Renal cortex interstitium (tissue), 15 donors: ENCODE measurements around the gene FAM131C. TPM values are rescaled to one million over a fixed set of nuclear protein-coding genes. Genes with fewer than 3 reads are reported as not detected.

Source experiments
- DNase-seq, 11 donors: peaks; one replicate each; pipeline ENCODE4 v3.0.0-alpha.2; 2013; ENCODE audit warnings: low read depth in 9 of 11, low spot score in 4 of 11; ENCODE audit errors: extremely low read depth in 1 of 11
- long read RNA-seq, 16 experiments: transcript quantifications; one replicate each; lab custom pipeline, GENCODE V29; 2026
- polyA plus RNA-seq, 3 donors: library from polyadenylated mRNA; unstranded; fragments of 120-200 nt; gene quantifications; one replicate each; pipeline ENCODE4 v1.2.1, GENCODE V29; 2013; ENCODE audit not compliant: insufficient read length in 3 of 3

Gene FAM131C, protein sequence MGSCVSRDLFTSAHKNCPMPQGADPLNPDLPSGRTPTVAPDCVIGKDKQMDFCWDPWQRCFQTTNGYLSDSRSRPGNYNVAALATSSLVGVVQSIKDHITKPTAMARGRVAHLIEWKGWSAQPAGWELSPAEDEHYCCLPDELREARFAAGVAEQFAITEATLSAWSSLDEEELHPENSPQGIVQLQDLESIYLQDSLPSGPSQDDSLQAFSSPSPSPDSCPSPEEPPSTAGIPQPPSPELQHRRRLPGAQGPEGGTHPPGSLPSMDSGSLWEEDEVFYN
- polyA plus RNA-seq, result 1 to 10 TPM; 1.9 to 2.7 (median 1.9) TPM
- long read RNA-seq, donor 1, result 0 reads
- long read RNA-seq, donor 2, result 0 reads
- long read RNA-seq, donor 3, result 0 reads
- long read RNA-seq, donor 4, partial matches to known transcripts, result 0 of 1 reads
- long read RNA-seq, donor 4, other reads (novel, unspliced or antisense), result 0 of 1 reads
- long read RNA-seq, donor 5, result 0 reads
- long read RNA-seq, donor 6, partial matches to known transcripts, result 0 of 2 reads
- long read RNA-seq, donor 6, other reads (novel, unspliced or antisense), result 0 of 2 reads
- long read RNA-seq, donor 7, result 0 reads
- long read RNA-seq, donor 8, result 0 reads
- long read RNA-seq, donor 9, partial matches to known transcripts, result 0 of 1 reads
- long read RNA-seq, donor 9, other reads (novel, unspliced or antisense), result 0 of 1 reads
- long read RNA-seq, donor 10, result 0 reads
- long read RNA-seq, donor 11, partial matches to known transcripts, result 0 of 1 reads
- long read RNA-seq, donor 11, other reads (novel, unspliced or antisense), result 0 of 1 reads
- long read RNA-seq, donor 12, result 0 reads
- long read RNA-seq, donor 13, result 0 reads
- long read RNA-seq, donor 14, result 0 reads
- long read RNA-seq, donor 15, result 0 reads
- long read RNA-seq, donor 16, partial matches to known transcripts, result 0 of 1 reads
- long read RNA-seq, donor 16, other reads (novel, unspliced or antisense), result 0 of 1 reads

GRCh38 chr1:16073490-16074119 lies at the start of gene FAM131C:
Gene FAM131C (minus strand): TSS chr1:16073651. CDS start chr1:16073442, 209 bp downstream.
- DNase-seq, result peak in 1 of 11 donors; percentile 41

DNA sequence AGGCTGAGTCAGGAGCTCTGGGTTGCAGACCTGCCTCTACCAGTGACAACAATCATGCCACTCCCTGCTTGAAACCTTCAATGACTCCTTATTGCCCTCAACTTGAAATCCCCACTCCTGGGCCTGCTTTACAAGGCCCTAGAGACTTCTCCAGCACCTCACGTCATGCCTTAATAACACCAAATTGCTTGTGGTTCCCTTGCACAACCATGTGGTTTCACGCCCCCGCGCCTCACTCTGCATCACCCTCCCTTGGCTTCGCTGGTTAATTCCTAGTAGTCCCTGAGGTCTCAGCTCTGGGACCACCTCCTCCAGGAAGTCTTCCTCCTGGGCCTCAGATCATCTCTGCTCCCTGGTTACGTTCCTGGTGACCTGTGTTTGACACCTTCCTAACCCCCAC lies 49.5 kb upstream of the FAM131C start:
- no peak for DNase-seq

DNA sequence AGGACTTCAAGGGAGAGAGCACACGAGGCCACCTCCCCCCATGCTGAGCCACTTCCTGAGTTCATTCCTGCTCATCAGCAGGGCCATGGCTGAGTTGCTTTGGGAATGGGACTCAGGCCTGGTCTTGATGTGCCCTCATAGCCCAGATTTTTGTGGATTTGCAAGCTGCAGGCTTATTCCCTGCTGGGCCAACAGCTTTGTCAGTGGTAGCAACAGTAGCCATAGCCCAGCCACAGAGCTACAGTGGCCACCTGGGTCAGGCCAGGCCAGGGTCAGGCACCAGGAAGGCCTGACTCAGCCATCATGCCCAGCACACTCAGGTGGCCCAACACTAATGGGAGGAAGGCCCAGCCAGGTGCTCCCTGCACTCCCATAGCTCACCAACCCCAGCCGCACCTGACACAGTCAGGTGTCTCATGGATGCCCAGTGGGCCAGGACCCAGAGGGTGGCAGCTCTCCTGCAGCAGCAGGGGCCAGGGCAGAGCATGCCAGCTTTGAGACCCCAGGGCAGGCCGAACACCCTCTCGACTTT lies 49.0 kb upstream of the FAM131C start:
- no peak for DNase-seq

GRCh38 chr1:16120940-16121410 lies 47.5 kb upstream of the FAM131C start:
- no peak for DNase-seq

GRCh38 chr1:16120407-16120806 lies 47.0 kb upstream of the FAM131C start:
- DNase-seq, result no peak

- no peak for DNase-seq
Measured at GRCh38 chr1:16119926-16120325, 46.5 kb upstream of the FAM131C start.

GRCh38 chr1:16119504-16119903 lies 46.1 kb upstream of the FAM131C start:
- DNase-seq, result no peak

DNA sequence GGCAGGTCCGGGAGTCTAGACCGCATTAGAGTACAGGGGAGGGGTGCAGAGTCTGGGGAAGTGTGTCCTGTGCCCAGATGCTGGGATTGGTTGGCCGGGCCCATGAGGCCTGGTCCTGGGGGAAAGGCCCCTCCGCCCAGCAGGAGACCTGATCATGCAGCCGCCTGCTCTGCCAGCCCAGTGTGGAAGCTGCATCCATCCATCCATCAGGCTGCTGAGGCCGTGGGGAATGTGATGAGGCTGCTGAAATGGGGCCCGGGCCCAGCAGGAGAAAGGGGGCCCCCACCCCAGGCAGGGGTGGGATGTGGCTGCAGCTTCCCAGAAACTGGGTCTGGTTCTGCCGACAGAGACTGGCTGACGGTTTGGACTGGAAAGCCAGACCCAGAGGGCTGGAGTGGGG lies 45.3 kb upstream of the FAM131C start:
- DNase-seq, result no peak

DNA sequence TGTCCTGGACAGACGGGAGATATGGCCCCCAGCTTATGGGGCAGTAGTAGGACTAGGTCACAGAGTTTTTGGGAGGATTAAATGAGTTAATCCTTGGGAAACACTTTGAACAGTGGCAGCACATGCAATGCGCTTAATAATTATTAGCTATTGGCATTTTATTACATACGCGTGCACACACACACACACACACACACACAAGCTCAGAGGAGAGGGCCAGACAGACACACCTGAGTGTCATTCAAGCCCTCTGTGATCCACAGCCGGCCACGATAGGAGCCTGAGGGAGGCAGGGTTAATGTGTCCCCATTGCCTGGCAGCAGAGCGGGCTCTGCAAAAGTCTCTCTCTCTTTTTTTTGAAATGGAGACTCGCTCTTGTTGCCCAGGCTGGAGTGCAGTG lies 44.5 kb upstream of the FAM131C start:
- no peak for DNase-seq

- DNase-seq, result no peak
Measured at GRCh38 chr1:16117369-16117768, 43.9 kb upstream of the FAM131C start.

GRCh38 chr1:16116625-16117024 lies 43.2 kb upstream of the FAM131C start:
- no peak for DNase-seq

- DNase-seq, result no peak
Measured at GRCh38 chr1:16116002-16116401, 42.6 kb upstream of the FAM131C start.

- DNase-seq, result no peak
Measured at GRCh38 chr1:16115468-16115983, 42.1 kb upstream of the FAM131C start.

DNA sequence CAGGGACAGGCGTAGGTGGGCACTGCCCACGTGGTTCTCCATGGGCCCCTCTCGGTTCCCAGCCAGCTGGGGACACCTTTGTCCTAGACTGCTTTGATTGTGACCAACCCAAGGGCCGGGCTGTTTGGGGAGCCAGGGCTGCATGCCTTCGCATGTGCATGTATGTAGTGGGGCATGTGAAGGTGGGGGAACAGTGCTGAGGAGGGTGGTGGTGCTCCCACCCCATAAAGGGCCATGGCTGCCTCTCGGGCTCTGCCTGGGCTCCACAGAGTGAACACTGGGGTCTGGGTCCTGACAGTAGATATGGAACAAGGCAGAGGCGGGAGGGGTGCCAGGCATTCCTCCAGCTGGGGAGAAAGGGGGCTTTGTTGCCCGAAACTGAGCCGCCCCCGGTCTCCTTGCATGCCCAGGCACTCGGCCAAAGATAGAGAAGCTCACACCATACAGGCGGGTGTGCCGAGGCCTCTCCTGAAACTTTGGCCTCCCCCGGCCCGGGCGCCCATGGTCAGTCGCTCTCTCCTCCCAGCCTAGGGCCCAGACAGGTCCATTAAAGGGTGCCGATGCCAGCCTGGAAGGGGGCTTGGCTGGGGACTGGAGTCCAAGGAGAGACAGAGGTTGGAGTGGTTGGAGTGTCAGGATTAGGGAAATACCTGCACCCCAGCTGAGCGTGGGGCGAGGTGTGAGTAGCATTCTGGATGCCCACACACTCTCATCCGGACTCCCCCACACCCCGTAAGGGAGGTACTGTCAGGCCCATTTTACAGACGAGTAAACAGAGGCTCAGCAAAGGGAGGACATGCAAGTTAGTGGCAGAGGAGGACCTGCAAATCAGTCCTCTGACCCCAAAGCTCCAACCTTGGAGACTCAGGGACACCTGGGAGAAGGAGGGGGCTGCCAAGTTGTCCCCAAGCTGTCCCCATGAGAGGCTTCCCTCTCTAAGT lies 41.3 kb upstream of the FAM131C start:
- no peak for DNase-seq

DNA sequence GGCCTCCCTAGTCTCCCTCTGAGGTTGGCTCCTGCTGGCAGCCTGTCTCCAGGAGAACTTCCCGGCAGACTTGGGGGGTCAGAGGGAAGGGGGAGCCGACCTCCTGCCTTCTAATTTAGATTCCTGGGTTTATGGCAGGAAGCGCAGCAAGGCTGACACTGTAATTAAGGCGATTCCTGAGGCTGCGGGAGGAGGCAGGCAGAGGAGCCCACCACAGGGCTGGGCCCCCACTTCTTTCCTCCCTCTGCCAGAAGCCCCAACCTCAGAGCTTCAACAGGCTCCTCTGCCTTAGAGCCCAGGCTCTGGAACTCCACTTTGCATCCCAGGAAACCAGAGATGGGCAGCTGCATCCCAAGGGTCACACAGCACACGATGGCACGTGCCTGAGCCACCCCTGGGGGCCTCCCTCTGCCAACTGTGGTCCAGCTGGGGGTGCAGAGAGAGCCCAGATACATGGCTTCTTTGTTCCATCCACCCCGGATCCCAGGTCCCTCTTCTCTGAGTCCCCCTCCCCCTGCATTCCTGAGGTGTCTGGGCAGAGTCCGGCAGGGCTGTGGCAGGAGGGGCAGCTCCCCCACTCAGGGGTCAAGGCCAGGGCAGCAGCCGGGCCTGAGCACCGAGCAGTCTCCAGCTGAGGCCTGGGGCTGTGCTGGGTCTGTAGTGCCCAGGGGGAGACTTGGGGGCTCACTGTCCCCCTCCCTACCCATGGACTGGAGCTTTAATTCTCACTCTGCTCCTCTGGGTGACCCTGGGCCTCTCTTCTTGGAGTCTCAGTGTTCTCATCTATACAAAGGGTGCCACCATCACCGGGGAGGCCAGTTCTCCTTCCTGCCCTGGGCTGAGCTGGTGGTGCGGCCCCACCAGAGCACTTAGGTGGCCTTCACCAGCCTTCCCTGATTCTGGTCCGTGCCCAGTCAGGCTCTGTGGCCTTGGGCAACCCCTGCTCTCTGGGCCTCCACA lies 39.4 kb upstream of the FAM131C start:
- peak in 4 of 11 donors; percentile 34 to 68 (median 62) for DNase-seq

DNA sequence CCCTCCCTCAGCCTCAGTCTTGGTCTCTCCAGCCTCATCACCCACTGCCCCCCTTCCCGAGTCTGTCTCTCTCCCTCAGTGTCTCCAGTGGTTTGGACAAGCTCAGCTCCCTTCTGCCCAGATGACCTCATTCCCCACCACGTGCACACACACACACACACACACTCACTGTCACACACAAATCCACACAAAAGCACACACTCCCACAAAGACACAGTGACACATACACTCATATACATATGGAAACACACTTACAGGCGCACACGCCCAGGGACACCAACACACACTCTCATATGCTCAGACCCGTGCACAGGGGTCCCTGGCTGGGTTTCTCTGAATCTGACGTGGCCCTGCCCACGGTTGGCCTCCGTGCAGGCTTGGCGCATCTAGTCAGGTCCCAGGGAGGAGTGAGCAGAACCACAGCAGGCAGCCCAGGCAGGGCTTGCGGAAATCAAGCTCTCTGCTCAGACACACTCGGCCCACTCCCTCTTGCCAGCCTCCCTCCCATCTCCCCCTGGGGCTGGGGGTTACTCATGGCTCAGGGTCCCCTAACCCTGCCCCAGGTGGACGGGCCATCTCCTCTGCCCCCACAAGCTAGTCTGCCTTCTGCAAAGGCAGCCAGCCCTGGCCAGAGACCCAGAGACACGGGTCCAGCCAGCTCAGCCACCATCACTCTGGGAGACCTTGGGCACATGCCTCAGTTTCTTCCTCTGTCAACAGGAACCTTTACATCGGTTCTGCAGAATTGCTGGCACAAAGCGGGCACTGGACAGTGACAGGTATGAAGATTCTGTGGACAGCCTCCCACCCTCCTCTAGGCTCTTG lies 38.5 kb upstream of the FAM131C start:
- peak in 1 of 11 donors; percentile 32 for DNase-seq
